Left ventricle myocardium inferior (tissue), 1 donor: ENCODE measurements around the gene TBC1D2. TPM values are rescaled to one million over a fixed set of nuclear protein-coding genes. Genes with fewer than 3 reads are reported as not detected.

Experiments used
- DNase-seq: peaks from one replicate; pipeline ENCODE4 v3.0.0-alpha.2; 2020
- H3K27ac ChIP-seq: fragments of 200-600 bp; replicated peaks from 2 replicates; pipeline ENCODE4 v1.8.0; 2021
- H3K27me3 ChIP-seq: fragments of 200-600 bp; 2 replicates; pipeline ENCODE4 v1.8.0; 2021; ENCODE audit warnings: low read depth
- H3K36me3 ChIP-seq: fragments of 200-600 bp; 2 replicates; pipeline ENCODE4 v1.8.0; 2021
- H3K4me1 ChIP-seq: fragments of 200-600 bp; 2 replicates; pipeline ENCODE4 v1.8.0; 2021
- H3K4me3 ChIP-seq: fragments of 200-600 bp; 2 replicates; pipeline ENCODE4 v1.8.0; 2021; ENCODE audit warnings: mild to moderate bottlenecking, moderate library complexity
- H3K9me3 ChIP-seq: fragments of 200-600 bp; replicated peaks from 2 replicates; pipeline ENCODE4 v1.8.0; 2021
- CTCF ChIP-seq: fragments of 200-600 bp; IDR thresholded peaks from 2 replicates; pipeline ENCODE4 v1.8.0; 2021; ENCODE audit warnings: antibody characterized with exemption, mild to moderate bottlenecking, borderline replicate concordance
- intact Hi-C: fragments of 100-400 bp; cut with micrococcal nuclease; formaldehyde crosslinking; loops from one replicate; pipeline ENCODE4 v1.11.0; 2022
- total RNA-seq: library from RNA; stranded (reverse); fragmentation: NEBNext Ultra II Directional; extraction: Animal tissue kit (Norgen Biotek cat#: 25700); gene quantifications from one replicate; pipeline ENCODE4 v1.2.1, GENCODE V29; 2021
- donor health status: DM: no; HTN: yes; CAD: no; lungs with severe emphysema.

TBC1D2 gene
- total RNA-seq, 1 donor from 2014 or later: 1.7 TPM

GRCh38 chr9:98220911-98221310, 34.5 kb downstream of the TBC1D2 start:
- peaks cover 15% of the 10 kb centered on the region for H3K4me1 ChIP-seq
- H3K36me3 ChIP-seq: peaks cover 26% of the 10 kb centered on the region
- no peak overlapping the region for H3K4me3 ChIP-seq
- DNase-seq: no peak
- H3K27ac ChIP-seq: no peak overlapping the region
- intact Hi-C loops: no loop called here
- no peaks in the 10 kb centered on the region for H3K27me3 ChIP-seq
- no peaks in the 10 kb centered on the region for H3K9me3 ChIP-seq
- no peak for TF ChIP-seq CTCF

- no peak for TF ChIP-seq CTCF
- Histone ChIP-seq H3K27me3 (no peaks in the 10 kb centered on the region), H3K4me3 (no peak overlapping the region), H3K9me3 (no peaks in the 10 kb centered on the region), H3K27ac (no peak overlapping the region), H3K36me3 (peaks cover 23% of the 10 kb centered on the region), H3K4me1 (peaks cover 15% of the 10 kb centered on the region)
- intact Hi-C loops: no loop called here
- no peak for DNase-seq
Measured at GRCh38 chr9:98219794-98220370, 35.6 kb downstream of the TBC1D2 start.

- intact Hi-C loops: no loop called here
- peaks cover 23% of the 10 kb centered on the region for H3K36me3 ChIP-seq
Measured at GRCh38 chr9:98219364-98219716, 36.1 kb downstream of the TBC1D2 start.

GRCh38 chr9:98218562-98219363, 36.7 kb downstream of the TBC1D2 start:
- TF ChIP-seq CTCF: no peak
- H3K4me3 ChIP-seq: no peak overlapping the region
- H3K27ac ChIP-seq: no peak overlapping the region
- intact Hi-C loops: no loop called here
- peaks cover 15% of the 10 kb centered on the region for H3K4me1 ChIP-seq
- peaks cover 23% of the 10 kb centered on the region for H3K36me3 ChIP-seq
- no peak for DNase-seq
- no peaks in the 10 kb centered on the region for H3K9me3 ChIP-seq
- no peaks in the 10 kb centered on the region for H3K27me3 ChIP-seq

More at GRCh38 chr9:98219364-98219716, 36.1 kb downstream of the TBC1D2 start:
- no peak overlapping the region for H3K27ac ChIP-seq
- no peaks in the 10 kb centered on the region for H3K9me3 ChIP-seq
- no peaks in the 10 kb centered on the region for H3K27me3 ChIP-seq
- H3K4me3 ChIP-seq: no peak overlapping the region
- H3K4me1 ChIP-seq: peaks cover 15% of the 10 kb centered on the region
- no peak for DNase-seq
- no peak for TF ChIP-seq CTCF

GRCh38 chr9:98217255-98217654, 38.2 kb downstream of the TBC1D2 start:
- no peak for DNase-seq
- Histone ChIP-seq H3K36me3 (peaks cover 32% of the 10 kb centered on the region), H3K4me3 (no peak overlapping the region), H3K4me1 (peaks cover 2% of the 10 kb centered on the region), H3K27ac (no peak overlapping the region), H3K9me3 (no peaks in the 10 kb centered on the region), H3K27me3 (no peaks in the 10 kb centered on the region)
- no peak for TF ChIP-seq CTCF
- intact Hi-C loops: no loop called here
